Astrocyte of the cerebellum (primary cell): Measurements from ENCODE around the gene CCNDBP1.

ENCODE experiments used
- DNase-seq: peaks from one replicate; pipeline ENCODE4 v3.0.0-alpha.2; 2011; ENCODE audit warnings: low read depth
- H3K4me3 ChIP-seq: 2 replicates; pipeline ENCODE4 v1.5.1; 2011; ENCODE audit warnings: mild to moderate bottlenecking, low read depth, low read length, moderate library complexity
- CTCF ChIP-seq: IDR thresholded peaks from 2 replicates; pipeline ENCODE4 v1.5.1; 2012; ENCODE audit warnings: low read length, low read depth, moderate library complexity, mild to moderate bottlenecking; ENCODE audit errors: missing control alignments
- in situ Hi-C: cut with HindIII; loops from 2 replicates; pipeline ENCODE4 v1.10.0; 2017; ENCODE audit warnings: low sequenced_read_pairs

The CCNDBP1 gene

DNA sequence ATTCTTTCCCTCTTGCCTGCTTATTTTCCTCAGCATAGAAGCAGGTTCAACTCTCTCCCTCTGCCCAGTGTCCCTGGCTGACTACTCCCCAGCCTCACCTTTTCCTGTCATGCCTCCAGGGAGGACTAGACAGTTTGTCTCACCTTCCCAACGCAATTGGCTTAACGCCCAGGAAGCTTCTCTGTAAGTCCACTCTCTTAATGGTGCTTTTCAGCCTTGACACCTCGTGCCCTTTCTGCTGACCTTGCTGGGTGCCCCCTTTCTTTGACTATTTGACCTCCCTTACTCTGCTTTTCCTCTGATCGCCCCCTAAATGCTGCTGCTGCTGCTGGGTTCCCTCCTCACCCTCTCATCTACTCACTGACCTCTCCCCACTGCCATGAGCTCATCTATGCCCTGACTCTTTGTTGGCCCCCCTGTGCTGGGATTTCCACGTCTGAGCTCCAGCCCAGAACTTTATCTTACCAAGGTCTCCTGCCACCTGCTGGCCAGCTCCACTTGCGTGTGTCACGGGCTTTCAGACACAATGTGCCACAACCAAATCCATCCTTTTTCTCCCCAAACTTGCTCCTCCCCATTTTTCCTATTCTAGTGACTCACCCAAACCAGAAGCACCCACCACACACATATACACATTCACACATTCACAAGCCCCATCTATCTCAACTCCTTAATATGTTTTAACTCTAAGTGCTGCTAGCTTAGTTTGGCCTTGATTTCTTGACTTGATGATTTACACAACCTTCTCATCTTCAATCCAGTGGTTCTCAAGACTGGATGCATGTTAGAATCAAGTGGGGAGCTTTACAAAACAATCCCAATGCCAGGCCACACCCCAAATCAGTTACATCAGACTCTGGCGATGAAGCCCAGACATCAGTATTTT, 19.1 kb downstream of the CCNDBP1 start:
- in situ Hi-C loops: no loop called here
- DNase-seq: peak; percentile 38
- no peak overlapping the region for H3K4me3 ChIP-seq
- TF ChIP-seq CTCF: peak; percentile 71

GRCh38 chr15:43206054-43206453, 20.9 kb downstream of the CCNDBP1 start:
- TF ChIP-seq CTCF: no peak
- no peak overlapping the region for H3K4me3 ChIP-seq
- in situ Hi-C loops: loop anchor here (5.0 kb wide), 1 partner anchor 46 kb away; no protein-coding TSS in a partner anchor
- DNase-seq: no peak

GRCh38 chr15:43207024-43207423, 21.8 kb downstream of the CCNDBP1 start:
- no peak for TF ChIP-seq CTCF
- in situ Hi-C loops: loop anchor here (5.0 kb wide), 1 partner anchor 45 kb away; no protein-coding TSS in a partner anchor

DNA sequence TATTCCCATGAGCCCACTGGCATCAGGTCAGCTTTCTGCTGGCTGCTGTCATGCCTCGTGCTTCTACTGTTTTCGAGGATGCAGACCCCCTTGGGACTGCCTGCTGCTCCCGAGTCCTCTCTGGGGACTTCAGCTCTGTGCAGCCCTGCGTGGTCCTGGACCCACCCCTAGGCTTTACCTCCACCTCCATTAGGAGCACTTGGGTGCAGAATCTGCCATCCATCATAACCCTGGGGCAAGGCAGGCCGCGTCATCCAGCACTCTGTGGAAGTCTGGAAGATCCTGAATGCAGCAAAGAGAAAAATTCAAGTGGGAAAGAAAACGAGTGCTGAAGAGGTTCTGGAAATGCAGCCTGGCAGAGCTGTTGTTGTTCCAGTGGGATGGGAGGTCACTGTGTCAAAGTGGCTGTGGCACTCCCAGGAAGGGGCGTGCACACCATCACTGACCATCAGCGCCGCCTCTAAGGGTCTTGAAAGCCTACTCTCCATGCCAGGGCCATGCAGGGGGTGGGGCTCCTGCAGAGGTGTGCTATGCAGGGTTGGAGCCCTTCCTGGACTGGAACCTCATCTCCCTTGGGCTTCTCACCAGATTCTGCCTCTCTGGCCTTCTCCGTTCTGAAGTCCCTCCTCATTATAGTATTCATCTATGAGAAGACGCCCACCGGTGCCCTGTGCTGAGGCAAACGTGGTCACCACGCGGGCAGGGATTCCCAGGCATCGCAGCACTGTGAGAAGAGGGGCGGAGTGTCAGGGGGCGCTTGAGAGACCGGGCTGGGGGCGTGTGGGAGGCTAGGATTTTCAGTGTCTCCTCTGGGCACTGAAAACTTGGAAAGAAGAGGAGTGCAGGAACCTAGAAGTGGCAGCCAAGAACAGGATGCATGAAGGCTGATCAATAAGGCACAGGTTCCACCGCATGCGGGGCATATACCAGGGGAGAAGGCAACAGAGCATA, 23.1 kb downstream of the CCNDBP1 start:
- in situ Hi-C loops: loop anchor here (5.0 kb wide), 1 partner anchor 44 kb away; no protein-coding TSS in a partner anchor
- H3K4me3 ChIP-seq: no peak overlapping the region
- no peak for DNase-seq
- no peak for TF ChIP-seq CTCF

More at GRCh38 chr15:43207024-43207423, 21.8 kb downstream of the CCNDBP1 start:
- DNase-seq: no peak
- H3K4me3 ChIP-seq: no peak overlapping the region

- TF ChIP-seq CTCF: no peak
- H3K4me3 ChIP-seq: no peak overlapping the region
- in situ Hi-C loops: loop anchor here (5.0 kb wide), 1 partner anchor 43 kb away; no protein-coding TSS in a partner anchor
- DNase-seq: no peak
Observed at GRCh38 chr15:43209059-43209824, 24.0 kb downstream of the CCNDBP1 start.
